Endometrial microvascular endothelial cells (primary cell): ENCODE measurements around the gene BCL2L11. TPM values are rescaled to one million over a fixed set of nuclear protein-coding genes. Genes with fewer than 3 reads are reported as not detected.
"Not testable (repeated sequence)": the region's sequence is repeated elsewhere in the genome, so short reads cannot be mapped to it uniquely, and the experiment has no call there.

Experiments
- in situ Hi-C: cut with HindIII; loops from 2 replicates; pipeline ENCODE4 v1.10.0; 2017; ENCODE audit warnings: low sequenced_read_pairs, low pct_unique_long_range_greater_than_20kb; ENCODE audit errors: inconsistent ontology term
- total RNA-seq: library from RNA; depleted of rRNA; stranded (reverse); fragments of >200 nt; gene quantifications from one replicate; pipeline ENCODE4 v1.2.3, GENCODE V29; 2015; ENCODE audit errors: inconsistent ontology term

Gene BCL2L11, protein sequence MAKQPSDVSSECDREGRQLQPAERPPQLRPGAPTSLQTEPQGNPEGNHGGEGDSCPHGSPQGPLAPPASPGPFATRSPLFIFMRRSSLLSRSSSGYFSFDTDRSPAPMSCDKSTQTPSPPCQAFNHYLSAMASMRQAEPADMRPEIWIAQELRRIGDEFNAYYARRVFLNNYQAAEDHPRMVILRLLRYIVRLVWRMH
- total RNA-seq = 1.1 TPM

DNA sequence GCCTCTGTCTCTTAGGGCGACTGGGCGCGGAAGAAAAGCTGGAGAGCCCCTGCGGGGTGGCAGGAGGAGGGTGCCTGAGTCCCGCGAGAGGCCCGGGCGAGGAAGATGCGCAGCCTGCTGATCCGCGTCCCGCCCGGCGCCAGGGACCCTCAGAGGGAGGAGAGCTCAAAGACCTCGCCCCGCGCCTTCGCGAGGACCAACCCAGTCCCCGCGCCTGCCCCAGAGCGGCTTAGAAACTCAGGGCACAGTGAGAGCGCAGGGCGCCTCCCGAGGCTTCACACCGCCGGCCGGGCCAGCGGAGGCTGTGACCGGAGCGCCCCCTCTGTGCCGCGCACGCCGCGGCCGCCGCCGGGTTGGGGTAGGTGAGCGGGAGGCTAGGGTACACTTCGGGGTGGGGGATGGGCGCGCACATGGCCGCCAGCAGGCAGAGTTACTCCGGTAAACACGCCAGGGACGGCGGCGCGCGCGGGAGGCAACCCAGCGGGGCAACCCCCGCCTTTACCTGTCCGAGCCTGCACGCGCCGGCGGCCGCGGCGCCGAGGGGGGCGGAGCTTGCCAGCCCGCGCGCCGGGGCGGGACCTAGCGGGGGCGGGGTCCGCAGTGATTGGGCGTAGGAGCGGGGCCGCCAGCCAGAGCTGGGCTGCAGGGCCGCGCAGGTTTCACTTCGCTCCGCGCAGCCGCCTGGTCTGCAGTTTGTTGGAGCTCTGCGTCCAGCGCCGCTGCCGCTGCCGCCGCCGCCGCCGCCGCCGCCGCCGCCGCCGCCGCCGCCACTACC, at the start of gene BCL2L11:
Gene BCL2L11, plus strand, starts transcription at position 662 of the 775 bp plus-strand sequence. CDS start 2,832 bp downstream, outside the sequence.
- in situ Hi-C loops = no loop called here

DNA sequence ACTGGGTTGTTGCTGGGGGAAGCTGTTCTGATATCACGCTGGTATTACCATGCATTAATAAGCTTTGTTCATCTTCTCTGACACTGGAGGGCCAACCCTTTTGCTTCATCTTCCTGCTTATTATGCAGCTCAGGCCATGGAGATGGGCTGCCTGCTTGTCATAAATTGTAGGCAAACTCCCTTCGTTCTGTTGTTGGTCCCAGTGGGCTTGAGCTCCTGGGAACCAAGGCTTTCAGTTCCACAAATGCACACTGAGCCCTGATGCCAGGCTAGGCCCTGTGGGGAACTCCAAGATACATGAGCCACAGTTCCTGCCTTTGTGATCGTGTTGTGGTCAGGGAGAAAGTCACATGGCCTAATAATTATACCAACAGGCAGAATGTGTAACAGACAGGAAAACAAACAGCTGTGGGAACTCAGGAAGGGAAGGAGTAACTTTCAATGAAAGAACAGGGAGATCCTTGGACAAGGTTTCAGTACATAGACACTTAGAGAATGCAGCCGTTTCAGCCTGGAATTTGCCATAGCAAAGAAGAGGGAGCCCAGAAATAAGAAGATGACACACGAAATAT, 49.0 kb upstream of the BCL2L11 start:
- in situ Hi-C loops = no loop called here

DNA sequence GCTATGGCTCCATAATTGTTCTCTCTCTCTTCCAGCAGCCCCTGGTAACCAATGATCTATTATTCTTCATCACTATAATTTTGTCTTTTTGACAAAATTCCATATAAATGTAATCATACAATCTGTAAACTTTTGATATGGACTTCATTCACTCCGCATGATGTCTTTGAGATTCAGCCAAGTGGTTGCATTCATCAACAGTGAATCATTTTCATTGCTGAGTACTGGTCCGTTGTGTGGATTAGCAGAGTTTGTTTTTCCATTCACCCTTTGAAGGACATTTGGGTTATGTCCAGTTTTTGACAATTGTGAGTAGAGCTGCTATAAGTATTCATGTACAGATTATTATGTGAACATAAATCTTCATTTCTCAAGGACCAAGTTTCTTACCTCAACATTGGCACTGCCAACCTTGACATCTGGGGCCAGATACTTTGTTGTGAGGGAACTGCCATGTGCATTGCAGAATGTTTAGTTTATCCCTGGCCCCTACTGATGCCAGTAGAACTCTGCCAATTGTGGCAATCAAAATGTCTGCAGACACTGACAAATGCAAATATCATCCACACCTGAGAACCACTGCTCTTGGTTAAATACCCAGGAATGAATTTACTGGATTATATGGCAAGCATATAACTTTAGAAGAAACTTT, 48.4 kb upstream of the BCL2L11 start:
- in situ Hi-C loops = no loop called here

DNA sequence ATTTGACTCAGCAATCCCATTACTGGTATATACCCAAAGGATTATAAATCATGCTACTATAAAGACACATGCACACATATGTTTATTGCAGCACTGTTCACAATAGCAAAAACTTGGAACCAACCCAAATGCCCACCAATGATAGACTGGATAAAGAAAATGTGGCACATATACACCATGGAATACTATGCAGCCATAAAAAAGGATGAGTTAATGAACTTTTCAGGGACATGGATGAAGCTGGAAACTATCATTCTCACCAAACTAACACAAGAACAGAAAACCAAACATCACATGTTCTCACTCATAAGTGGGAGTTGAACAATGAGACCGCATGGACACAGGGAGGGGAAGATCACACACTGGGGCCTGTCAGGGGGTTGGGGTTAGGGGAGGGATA, 38.1 kb upstream of the BCL2L11 start:
- in situ Hi-C loops = not testable (repeated sequence)

DNA sequence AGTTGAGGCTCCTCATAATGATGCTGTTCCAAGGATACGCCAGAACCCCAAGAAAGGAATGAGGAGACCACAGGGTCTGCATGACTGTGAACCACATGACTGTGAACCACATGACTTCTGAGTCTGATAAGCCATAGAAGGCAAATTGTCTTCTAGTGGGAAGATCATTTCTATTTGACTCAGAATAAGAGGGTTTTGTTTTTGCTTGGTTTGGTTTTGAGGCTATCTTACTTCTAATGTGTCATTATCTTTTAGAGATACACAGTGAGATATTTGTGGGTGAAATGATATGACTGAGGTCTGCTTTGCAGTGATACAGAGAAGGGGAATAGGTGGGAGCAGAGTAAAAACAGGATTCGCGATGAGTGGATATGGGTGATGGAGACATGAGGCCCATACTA, 28.9 kb upstream of the BCL2L11 start:
- in situ Hi-C loops = no loop called here

DNA sequence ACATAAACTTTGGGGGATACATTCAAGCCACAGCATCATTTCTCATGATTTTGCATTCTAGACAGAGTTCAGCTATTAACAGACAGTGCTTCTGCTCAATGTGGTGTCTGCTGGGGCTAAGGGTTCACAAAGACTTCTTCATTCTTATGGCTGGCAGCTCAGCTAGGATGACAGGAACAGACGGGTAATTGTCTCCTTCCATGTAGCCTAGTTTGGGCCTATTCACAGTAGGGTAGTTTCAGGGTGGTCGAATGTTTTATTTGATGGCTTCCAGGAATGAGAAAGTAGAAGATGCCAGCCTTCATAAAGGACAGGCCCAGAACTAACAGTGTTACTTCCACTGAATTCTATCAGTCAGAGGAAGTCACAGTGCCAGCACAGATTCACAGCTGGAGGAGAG, 26.0 kb upstream of the BCL2L11 start:
- in situ Hi-C loops = no loop called here

DNA sequence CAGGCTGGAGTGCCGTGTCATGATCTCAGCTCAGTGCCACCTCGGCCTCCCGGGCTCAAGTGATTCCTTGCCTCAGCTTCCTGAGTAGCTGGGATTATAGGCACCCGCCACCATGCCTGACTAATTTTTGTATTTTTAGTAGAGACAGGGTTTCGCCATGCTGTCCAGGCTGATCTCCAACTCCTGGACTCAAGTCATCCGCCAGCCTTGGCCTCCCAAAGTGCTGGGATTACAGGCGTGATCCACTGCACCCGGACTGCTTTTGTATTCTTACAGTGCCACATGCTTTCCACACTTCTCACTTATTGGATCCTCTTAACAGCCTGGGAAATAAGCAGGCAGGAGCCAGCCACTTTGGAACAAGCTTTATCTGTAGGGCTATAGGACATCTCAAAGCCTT, 25.3 kb upstream of the BCL2L11 start:
- in situ Hi-C loops = no loop called here

DNA sequence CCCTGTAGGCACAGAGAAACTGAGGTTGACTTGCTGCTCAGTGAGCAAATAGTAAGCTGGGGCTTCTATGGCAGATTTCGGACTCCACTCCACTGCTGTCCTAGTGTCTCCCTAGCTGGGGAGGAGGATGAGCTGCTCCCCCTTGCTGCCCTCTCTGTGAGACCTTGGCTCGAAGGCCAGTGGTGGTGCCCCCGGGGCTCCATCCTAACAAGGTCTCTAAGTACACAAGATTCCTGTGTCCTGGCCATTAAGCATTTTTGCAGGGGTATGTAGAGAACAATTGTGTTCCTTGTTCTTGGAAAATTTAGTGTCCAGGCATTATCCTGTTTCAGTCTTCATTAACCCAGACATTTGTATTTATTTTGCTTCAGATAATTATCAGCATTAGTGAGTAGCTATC, 21.3 kb upstream of the BCL2L11 start:
- in situ Hi-C loops = no loop called here

DNA sequence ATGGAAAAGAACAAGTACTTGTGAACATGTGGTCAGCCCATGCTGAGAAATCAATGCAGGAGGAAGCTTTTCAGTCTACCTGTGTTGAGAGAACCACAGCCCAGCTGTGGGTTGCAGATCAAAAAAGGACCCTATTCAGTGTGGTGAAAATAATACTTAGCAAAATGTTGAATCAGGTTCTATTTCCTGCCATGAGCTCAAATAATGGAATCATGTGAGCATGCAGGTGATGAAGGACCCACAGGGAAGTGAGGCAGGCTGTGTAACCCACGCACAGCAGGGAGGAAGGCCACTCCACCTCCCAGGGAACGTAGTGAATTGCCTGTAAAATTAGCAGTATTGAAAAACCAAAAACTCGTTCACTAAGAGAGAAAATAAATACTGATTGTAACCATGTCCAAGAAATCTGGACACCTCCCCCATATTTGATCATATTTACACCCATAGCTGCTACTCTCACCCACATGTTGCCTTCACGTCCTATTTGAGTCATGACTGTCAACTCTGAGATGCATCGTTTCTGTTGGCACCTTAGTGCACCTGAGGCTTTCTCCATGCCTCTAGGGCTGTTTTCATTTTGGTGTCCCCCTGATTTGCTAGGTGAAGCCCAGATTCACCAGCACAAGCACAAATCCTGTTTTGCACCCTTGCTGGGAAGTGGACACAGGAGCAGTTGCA, 20.5 kb upstream of the BCL2L11 start:
- in situ Hi-C loops = no loop called here

DNA sequence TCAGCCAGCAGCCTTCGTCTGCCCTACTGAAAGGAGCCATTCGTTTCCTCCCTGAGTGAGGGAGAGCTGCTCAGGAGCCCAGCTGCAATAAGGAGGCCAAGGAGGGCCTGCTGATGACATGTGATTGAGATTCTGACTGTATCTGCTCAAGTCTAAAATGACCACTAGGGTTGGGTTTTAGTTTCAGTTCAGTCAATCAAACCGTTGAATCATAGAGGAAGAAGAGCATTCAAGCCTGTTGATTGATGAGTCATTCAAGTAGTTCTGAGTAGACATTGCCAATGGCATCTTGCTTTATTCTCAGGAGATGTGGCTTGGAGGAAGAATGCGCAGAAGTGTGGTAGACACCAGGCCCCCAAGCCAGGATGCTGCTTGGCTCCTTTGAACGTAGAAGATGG, 19.9 kb upstream of the BCL2L11 start:
- in situ Hi-C loops = no loop called here

DNA sequence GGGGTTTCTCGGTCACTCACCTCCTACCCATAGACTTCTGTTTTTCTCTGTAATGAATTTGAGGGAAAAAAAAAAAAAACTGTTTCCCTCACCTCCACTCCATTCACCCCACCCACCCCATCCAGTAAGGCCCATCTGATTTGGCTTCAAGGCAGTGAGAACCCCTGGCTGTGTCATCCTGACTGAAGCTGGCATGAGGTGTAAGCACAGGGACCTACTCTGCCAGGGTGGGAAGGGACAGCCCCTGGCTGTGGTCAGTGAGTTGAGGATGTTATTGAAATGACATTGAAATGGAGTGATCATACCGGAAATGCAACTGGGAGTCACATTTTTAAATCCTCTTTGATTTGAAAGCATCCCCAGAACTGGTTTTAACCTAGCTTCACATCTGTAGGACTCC, 19.1 kb upstream of the BCL2L11 start:
- in situ Hi-C loops = no loop called here

DNA sequence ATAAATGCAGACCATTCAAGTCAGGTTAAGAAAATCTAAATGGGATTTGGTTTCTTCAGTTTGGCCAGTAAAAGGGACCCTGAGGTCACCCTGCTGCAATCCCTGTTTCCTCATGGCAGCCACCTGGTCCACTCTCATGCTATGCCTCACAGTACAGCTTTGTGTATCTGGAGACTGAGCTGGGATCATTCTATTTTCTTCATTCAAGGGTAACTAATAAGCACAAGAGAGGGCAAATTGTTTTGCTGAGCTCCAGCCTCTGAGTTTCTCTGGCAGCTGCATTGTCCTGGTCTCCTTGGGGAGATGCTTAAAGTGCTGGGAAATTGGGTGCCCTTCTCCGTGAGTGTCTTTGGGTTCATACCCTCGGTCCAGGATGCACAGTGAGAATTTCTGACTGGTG, 18.5 kb upstream of the BCL2L11 start:
- in situ Hi-C loops = no loop called here

DNA sequence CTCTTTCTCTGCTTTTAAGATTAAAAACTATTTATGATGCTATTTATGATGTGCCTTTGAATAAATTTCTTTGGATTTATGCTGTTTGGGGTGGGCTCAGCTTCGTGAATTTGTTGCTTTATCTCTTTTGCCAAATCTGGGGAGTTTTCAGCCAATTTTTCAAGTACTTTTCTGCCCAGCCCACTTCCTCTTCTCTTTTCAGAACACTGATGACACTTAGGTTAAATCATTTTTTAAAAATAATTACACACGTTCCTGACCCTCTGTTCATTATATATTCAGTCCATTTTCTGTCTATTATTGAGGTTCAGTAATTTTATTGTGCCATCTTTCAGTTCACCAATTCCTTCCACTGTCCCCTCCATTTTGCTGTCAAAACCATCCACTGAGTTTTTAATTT, 14.8 kb upstream of the BCL2L11 start:
- in situ Hi-C loops = no loop called here

DNA sequence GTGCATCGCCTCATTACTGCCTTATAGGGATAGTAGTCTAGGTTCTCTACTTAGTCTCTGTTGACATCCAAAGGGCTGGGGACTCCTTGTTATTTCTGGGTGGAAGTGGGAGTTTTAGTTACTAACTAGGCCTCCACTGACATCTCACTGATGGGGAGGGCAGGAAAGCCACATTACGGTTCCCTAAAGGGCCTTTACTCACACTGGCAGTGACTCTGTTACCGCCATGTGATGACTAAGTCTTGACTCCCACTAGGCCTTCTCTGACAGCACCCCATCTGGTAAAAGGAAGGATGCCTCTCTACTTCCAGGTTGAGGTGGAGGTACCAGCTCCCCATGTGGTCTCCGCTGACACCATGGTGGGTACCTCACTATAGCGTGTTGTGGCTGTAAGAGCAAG, 14.0 kb upstream of the BCL2L11 start:
- in situ Hi-C loops = no loop called here

DNA sequence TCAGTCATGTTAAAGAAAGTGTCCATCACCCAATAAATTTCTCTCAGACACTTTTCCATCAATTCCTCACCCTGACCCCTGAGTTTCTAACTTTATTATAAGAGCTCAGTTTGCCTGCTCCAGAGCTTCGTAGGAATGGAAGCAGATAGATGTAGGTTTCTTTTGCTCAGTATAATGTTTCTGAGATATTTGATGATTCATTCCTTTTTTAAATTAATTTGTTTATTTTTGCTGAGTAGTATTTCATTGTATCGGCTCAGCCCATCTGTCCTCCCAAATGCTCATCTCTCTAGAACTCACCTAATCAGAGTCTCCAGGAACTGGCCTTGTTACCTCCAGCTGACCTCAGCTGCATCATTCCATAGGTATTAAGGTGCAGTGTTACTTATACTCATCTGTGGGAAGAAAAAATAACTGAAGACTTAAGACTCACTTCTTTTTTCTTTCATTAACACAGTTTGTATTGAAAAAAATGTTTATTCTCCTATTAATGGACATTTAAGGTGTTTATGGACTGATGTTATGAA, 11.9 kb upstream of the BCL2L11 start:
- in situ Hi-C loops = no loop called here

DNA sequence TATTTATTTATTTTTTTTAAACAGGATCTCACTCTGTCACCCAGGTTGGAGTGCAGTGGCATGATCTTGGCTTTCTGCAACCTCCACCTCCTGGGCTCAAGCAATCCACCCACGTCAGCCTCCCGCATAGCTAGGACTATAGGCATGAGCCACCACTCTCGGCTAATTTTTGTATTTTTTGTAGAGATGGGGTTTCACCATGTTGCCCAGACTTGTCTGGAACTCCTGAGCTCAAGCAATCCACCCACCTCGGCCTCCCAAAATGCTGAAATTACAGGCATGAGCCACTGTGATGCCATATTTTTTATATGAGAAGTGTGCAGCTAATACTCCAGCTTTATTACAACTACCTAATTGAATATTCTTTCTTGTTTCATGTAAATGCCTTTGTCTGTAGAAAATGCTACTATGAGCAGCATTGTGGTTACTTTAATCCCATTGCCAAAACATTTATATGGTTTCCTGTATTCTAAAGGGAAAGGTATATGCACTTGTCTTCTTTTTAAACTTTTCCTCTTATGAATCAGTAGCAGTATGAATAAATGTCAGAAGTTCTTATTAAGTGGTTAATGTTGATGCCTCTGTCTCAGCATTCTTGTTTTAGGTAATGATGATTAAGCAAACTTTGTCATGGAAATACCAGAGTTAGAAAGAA, 9.5 kb upstream of the BCL2L11 start:
- in situ Hi-C loops = no loop called here

DNA sequence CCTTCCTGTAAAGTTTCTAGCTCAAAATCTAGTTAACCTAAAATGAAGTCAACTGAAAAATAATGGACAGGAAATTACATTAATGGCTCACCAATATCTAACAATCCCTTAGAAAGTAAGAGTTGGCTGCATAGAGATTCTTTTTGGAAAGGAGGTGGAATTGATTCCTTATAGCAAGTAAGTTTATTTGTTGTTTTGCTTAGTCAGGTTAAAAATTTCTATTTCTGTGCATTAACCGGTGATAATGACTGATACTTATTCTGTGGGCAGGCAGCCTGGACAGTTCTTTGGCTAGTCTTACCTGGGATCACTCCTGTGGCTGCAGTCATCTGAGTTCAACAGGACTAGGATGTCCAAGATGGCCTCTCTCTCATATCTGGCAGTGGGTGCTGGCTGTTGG, 6.9 kb upstream of the BCL2L11 start:
- in situ Hi-C loops = no loop called here

DNA sequence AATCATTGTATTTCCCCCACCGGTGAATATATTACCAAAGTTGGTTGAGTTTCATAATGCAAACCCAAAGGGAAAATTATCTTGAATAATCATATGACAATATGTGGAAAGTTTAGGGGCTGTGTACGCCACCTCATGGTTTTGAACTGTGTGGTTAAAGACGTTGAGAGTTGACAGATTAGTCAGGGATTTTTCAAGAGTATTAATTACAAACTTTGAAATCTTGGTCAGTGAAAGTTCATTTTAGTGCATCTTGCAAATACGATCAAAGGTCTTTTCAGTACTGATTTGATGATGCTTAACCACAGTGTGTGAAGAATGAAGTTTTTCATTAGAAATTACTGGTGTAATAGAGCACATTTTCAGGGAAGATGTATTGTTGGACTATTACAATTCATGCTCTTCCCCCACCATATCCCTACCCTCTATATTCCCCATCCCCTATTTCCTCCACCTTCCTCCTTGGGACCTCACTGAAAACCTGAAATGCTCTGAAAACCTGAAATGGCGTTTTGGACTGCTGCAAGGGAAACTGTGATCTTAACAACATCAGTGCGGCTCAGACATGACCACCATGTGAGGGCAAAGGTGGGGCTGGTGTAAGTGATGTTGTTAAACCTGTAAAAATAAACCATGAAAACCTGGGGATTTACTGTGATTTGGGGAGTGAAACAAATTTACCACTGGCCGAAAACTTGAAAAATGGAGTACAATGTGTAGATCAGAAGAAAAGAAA, 4.5 kb upstream of the BCL2L11 start:
- in situ Hi-C loops = no loop called here
